Fibroblast of peridontal ligament (primary cell): Measurements from ENCODE around the gene OFD1.
A peak's percentile ranks its signal among the peaks of the same experiment; 100 is the strongest.

ENCODE experiments used
- DNase-seq: peaks from one replicate; pipeline ENCODE4 v3.0.0-alpha.2; 2010; ENCODE audit errors: extremely low read depth

OFD1 gene, protein sequence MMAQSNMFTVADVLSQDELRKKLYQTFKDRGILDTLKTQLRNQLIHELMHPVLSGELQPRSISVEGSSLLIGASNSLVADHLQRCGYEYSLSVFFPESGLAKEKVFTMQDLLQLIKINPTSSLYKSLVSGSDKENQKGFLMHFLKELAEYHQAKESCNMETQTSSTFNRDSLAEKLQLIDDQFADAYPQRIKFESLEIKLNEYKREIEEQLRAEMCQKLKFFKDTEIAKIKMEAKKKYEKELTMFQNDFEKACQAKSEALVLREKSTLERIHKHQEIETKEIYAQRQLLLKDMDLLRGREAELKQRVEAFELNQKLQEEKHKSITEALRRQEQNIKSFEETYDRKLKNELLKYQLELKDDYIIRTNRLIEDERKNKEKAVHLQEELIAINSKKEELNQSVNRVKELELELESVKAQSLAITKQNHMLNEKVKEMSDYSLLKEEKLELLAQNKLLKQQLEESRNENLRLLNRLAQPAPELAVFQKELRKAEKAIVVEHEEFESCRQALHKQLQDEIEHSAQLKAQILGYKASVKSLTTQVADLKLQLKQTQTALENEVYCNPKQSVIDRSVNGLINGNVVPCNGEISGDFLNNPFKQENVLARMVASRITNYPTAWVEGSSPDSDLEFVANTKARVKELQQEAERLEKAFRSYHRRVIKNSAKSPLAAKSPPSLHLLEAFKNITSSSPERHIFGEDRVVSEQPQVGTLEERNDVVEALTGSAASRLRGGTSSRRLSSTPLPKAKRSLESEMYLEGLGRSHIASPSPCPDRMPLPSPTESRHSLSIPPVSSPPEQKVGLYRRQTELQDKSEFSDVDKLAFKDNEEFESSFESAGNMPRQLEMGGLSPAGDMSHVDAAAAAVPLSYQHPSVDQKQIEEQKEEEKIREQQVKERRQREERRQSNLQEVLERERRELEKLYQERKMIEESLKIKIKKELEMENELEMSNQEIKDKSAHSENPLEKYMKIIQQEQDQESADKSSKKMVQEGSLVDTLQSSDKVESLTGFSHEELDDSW

GRCh38 chrX:13734278-13735172, at the start of gene OFD1, which contains the start of gene TRAPPC2:
Gene OFD1 (plus strand): TSS chrX:13734748. CDS start chrX:13735072, 324 bp downstream.
Gene TRAPPC2 (minus strand): TSS chrX:13734620. CDS start chrX:13719963, 14,657 bp downstream.
- peak; percentile 93 for DNase-seq

DNA sequence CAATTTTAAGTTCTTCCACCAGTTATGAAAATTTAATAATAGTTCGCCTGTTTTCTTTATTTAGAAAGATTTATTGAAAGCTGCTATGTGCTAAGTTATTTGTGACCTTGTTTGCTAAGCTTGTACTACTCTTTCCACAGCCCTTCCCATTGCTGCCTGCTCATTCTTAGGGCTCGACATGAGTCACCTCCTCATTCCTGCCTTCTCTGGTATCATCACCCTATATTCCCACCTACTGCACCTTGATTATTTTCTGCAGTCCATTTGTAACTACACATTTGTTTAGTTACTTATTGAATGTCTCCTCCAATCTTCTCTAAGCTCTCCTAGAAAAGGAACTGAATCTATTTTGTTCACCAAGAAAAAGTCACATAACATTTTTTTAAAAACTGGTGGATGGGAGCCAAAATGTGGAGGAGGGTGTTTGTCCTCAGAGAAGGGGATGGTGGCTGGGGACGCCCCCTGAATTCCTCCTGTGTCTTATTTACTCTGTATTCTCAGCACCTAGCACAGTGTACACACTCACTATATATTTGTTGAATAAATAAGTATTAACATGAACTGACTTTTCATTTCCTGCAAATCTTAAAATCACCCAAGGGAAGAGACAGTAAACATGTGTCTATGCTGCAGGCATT, 49.3 kb upstream of the OFD1 start:
- DNase-seq = no peak

GRCh38 chrX:13687203-13687602, 47.3 kb upstream of the OFD1 start:
- no peak for DNase-seq

GRCh38 chrX:13688384-13688957, 46.1 kb upstream of the OFD1 start:
- no peak for DNase-seq

GRCh38 chrX:13688958-13689740, 45.4 kb upstream of the OFD1 start, which contains the start of gene RAB9A:
Gene RAB9A (plus strand): TSS chrX:13689128. CDS start chrX:13708747, 19,619 bp downstream.
- peak; percentile 55 for DNase-seq

DNA sequence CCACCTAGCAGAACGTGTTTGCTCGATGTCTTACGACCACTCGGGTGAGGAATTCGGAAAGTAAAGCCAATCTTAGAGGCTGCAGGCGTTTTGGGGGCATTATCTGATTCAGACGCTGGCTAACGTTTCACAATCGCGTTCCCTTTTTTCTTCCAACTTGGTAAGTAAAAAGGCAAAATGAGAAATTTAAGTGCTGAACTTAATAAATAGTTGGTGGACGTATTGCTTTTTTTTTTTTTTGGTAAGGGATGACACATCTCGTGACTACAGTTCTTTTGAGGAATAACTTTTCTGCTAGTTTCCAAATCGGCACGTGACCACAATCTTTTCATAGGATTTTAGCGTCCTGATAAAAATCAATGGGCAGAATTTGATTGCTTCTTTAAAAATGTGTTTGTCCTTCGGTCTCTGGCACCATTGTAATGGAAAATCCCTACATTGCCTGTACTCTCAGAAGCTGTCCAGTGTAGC, 44.8 kb upstream of the OFD1 start:
- DNase-seq = peak; percentile 49

- DNase-seq = no peak
Measured at GRCh38 chrX:13690836-13691235, 43.7 kb upstream of the OFD1 start.

DNA sequence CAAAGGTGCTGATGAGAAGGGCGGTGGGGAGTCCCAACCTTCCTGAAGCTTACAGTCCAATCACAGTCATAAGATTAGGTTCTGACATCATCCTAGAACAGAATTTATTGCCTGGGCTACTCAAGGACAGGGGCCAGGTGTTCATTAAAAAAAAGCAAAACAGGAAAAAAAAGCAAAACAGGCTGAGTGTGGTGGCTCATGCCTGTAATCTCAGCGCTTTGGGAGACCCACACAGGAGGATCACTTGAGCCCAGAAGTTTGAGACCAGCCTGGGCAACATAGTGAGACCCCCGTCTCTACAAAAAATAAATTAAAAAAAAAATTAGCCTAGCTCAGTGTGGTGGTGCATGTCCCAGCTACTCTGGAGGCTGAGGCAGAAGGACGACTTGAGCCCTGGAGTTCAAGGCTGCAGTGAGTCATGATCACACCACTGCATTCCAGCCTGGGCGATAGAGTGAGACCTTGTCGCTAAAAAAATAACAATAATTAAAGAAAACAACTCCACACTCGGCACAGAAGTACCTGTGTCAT, 42.6 kb upstream of the OFD1 start:
- DNase-seq = no peak

GRCh38 chrX:13692771-13693231, 41.7 kb upstream of the OFD1 start:
- DNase-seq = no peak

DNA sequence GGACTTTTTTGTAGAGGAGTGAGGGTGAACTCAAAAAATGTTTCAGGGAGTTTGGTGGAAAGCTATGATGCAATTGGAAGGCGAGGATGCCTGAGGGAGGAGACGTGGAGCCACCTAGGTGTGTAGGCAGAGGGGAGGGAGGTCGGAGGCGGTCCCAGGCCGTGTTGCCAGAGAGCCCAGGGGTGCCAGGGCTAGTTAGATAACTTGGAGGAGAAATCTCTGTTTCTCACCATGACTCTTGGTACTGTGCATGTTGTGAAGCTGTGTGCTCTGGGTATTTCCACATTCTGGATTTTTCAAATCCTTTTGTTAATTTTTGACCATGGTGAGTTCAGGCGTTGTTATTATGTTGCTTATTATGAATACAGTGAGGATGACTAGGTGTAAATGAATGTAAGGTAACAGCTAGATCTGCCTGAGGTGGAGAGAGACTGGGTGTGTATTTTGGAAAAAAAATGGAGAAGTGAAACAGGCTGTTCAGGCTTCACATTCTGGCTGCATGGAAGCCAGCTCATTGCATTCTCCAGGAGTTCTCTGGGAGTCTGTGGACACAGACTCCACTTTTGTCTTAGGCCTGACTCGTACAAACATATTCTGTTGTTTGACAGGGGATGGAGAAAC, 41.1 kb upstream of the OFD1 start:
- no peak for DNase-seq

GRCh38 chrX:13694359-13694758, 40.2 kb upstream of the OFD1 start:
- no peak for DNase-seq

DNA sequence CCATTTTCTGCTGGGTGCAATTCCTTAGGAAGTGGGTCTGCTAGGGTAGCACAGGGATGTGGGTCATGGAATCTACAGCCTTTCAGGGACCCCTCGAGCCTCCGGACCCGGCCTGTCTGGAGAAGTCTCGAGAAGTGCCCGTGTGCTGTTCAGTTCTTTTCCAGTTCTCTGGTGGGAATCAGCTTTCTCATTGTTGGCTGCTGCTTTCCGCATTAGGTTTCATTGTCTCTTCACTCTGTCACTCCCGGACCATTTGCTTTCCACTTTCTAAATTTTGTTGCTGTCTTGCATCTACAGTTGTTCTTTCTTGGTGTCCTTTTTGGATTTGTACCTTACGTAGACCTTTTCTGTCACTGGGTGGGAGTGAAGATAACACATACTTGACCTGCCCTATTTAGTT, 39.6 kb upstream of the OFD1 start:
- DNase-seq = no peak

GRCh38 chrX:13695601-13696115, 38.9 kb upstream of the OFD1 start:
- DNase-seq = no peak

DNA sequence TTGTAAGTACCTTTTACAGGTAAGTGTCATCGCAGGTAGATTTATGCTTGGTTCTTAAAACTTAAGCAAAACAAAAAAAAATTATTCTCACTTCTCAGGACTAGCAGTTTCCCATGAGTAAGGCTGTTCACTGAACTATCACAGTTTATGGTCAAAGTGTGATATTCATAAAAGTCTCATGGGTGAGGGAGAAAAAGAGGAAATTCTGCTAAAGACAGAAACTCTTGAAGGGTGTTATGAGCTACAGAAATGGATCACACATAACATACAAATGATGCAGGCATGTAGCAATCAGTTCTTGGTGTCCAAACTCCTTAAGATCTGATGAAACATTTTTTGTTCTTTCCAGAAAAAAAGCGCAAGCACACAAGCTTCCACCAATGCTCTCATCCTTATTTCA, 37.1 kb upstream of the OFD1 start:
- DNase-seq = peak; percentile 29

- DNase-seq = no peak
Measured at GRCh38 chrX:13697976-13698375, 36.6 kb upstream of the OFD1 start.

GRCh38 chrX:13698432-13698831, 36.1 kb upstream of the OFD1 start:
- no peak for DNase-seq

GRCh38 chrX:13699183-13699826, 35.2 kb upstream of the OFD1 start:
- DNase-seq = no peak

GRCh38 chrX:13700380-13700779, 34.2 kb upstream of the OFD1 start:
- DNase-seq = no peak
